A673 (cell line): ENCODE results near the gene MAN1B1. TPM values are rescaled to one million over a fixed set of nuclear protein-coding genes. Genes with fewer than 3 reads are reported as not detected.

Source experiments
- BruUV-seq: library from RNA; stranded (reverse); fragments of 400-500 nt; replicated peaks from 2 replicates; lab custom pipeline; 2021; lab: Mats Ljungman, UMichigan
- CTCF ChIA-PET: fragments of 300-600 bp; sonication (Branson Sonifier 250); formaldehyde crosslinking; loops from one replicate; lab custom pipeline; 2022; ENCODE audit warnings: antibody characterized with exemption; lab: Charles Lee
- POLR2A ChIA-PET: fragments of 300-600 bp; sonication (Branson Sonifier 250); formaldehyde crosslinking; loops from one replicate; lab custom pipeline; 2022; ENCODE audit warnings: antibody characterized with exemption; ENCODE audit not compliant: low non-redundant PET; lab: Charles Lee
- DNase-seq: peaks from one replicate; pipeline ENCODE4 v3.0.0-alpha.2; 2015; ENCODE audit warnings: low spot score
- H3K27ac ChIP-seq: fragments of 200-600 bp; sonication (generic); 2 replicates; pipeline ENCODE4 v1.5.1; 2016; ENCODE audit warnings: mixed run types, low read depth, mild to moderate bottlenecking, mixed read lengths, antibody characterized with exemption, low read length; ENCODE audit not compliant: poor library complexity, severe bottlenecking
- H3K27me3 ChIP-seq: fragments of 200-600 bp; sonication (generic); replicated peaks from 2 replicates; pipeline ENCODE4 v1.6.1; 2017; ENCODE audit warnings: mixed run types, low read depth, mild to moderate bottlenecking, mixed read lengths, antibody characterized with exemption, low read length; ENCODE audit not compliant: insufficient read depth, poor library complexity
- H3K36me3 ChIP-seq: fragments of 200-600 bp; sonication (generic); 2 replicates; pipeline ENCODE4 v1.6.1; 2016; ENCODE audit warnings: mixed run types, mild to moderate bottlenecking, mixed read lengths, antibody characterized with exemption, low read length; ENCODE audit not compliant: insufficient read depth, poor library complexity, severe bottlenecking
- H3K4me1 ChIP-seq: fragments of 200-600 bp; sonication (generic); 2 replicates; pipeline ENCODE4 v1.6.1; 2017; ENCODE audit warnings: mixed run types, mild to moderate bottlenecking, mixed read lengths, antibody characterized with exemption, low read length; ENCODE audit not compliant: insufficient read depth, poor library complexity, severe bottlenecking
- H3K4me3 ChIP-seq: fragments of 200-600 bp; sonication (generic); 2 replicates; pipeline ENCODE4 v1.5.1; 2016; ENCODE audit warnings: low read depth, mixed run types, mild to moderate bottlenecking, mixed read lengths, low read length; ENCODE audit not compliant: poor library complexity, severe bottlenecking
- H3K9me3 ChIP-seq: fragments of 200-600 bp; sonication (generic); 2 replicates; pipeline ENCODE4 v1.6.1; 2016; ENCODE audit warnings: mixed run types, low read depth, mild to moderate bottlenecking, mixed read lengths, antibody characterized with exemption, low read length; ENCODE audit not compliant: poor library complexity, severe bottlenecking
- CTCF ChIP-seq: fragments of 300-800, 200-600 bp; sonication (generic); conservative IDR thresholded peaks from 2 replicates; pipeline ENCODE4 v1.5.1; 2017; ENCODE audit warnings: low read depth, mild to moderate bottlenecking, antibody characterized with exemption, low read length, moderate library complexity, mixed read lengths
- EZH2 ChIP-seq: fragments of 200-600 bp; sonication (generic); IDR thresholded peaks from 2 replicates; pipeline ENCODE4 v1.6.1; 2017; ENCODE audit warnings: borderline replicate concordance, low read depth, mild to moderate bottlenecking, mixed read lengths, antibody characterized with exemption, low read length; ENCODE audit not compliant: poor library complexity, severe bottlenecking
- intact Hi-C: fragments of 100-400 bp; cut with micrococcal nuclease; formaldehyde crosslinking; loops from one replicate; pipeline ENCODE4 v1.10.0; 2022; ENCODE audit not compliant: unreplicated experiment
- total RNA-seq: library from RNA; stranded (reverse); gene quantifications from 2 replicates; pipeline ENCODE4 v1.2.3, GENCODE V29; 2021

Gene MAN1B1
- total RNA-seq, 1 experiment from 2014 or later: 48.6 TPM

- H3K36me3 ChIP-seq: peaks cover 16% of the 10 kb centered on the region
- no peaks in the 10 kb centered on the region for H3K9me3 ChIP-seq
- no peak for TF ChIP-seq CTCF
- TF ChIP-seq EZH2: no peak
- no peak overlapping the region for H3K27ac ChIP-seq
- no peaks in the 10 kb centered on the region for H3K27me3 ChIP-seq
- intact Hi-C loops: loop anchor here (5.0 kb wide), 1 partner anchor 68 kb away; the partner anchor contains the start of gene NPDC1
- peaks cover 7% of the 10 kb centered on the region for H3K4me1 ChIP-seq
- CTCF ChIA-PET: no interaction called here
- H3K4me3 ChIP-seq: no peak overlapping the region
- BruUV-seq: no TSS peak
- no peak for DNase-seq
- POLR2A ChIA-PET: no interaction called here
These were observed 28.7 kb downstream of the MAN1B1 start for GRCh38 chr9:137115394-137116026.

GRCh38 chr9:137116027-137116507 is 29.3 kb downstream of the MAN1B1 start:
- Histone ChIP-seq H3K27me3 (no peaks in the 10 kb centered on the region), H3K9me3 (no peaks in the 10 kb centered on the region), H3K36me3 (peaks cover 16% of the 10 kb centered on the region), H3K4me1 (peaks cover 7% of the 10 kb centered on the region), H3K27ac (no peak overlapping the region), H3K4me3 (no peak overlapping the region)
- intact Hi-C loops: loop anchor here (5.0 kb wide), 1 partner anchor 69 kb away; the partner anchor contains the start of gene NPDC1
- TF ChIP-seq EZH2: no peak
- no peak for TF ChIP-seq CTCF
- ChIA-PET CTCF (no interaction called here), POLR2A (no interaction called here)
- BruUV-seq: no TSS peak
- no peak for DNase-seq

GRCh38 chr9:137116728-137117127 is 29.9 kb downstream of the MAN1B1 start:
- BruUV-seq: no TSS peak
- CTCF ChIA-PET: no interaction called here
- no peak overlapping the region for H3K27ac ChIP-seq
- H3K9me3 ChIP-seq: no peaks in the 10 kb centered on the region
- intact Hi-C loops: loop anchor here (5.0 kb wide), 1 partner anchor 69 kb away; the partner anchor contains the start of gene NPDC1
- DNase-seq: no peak
- H3K36me3 ChIP-seq: peaks cover 15% of the 10 kb centered on the region
- H3K27me3 ChIP-seq: no peaks in the 10 kb centered on the region
- POLR2A ChIA-PET: no interaction called here
- peaks cover 7% of the 10 kb centered on the region for H3K4me1 ChIP-seq
- TF ChIP-seq EZH2: no peak
- TF ChIP-seq CTCF: no peak
- H3K4me3 ChIP-seq: no peak overlapping the region
